OCI-LY3 (cell line): ENCODE measurements around the gene SYT1.

Experiments
- CTCF ChIP-seq: fragments of 200-600, 300-600 bp; sonication (generic); IDR thresholded peaks from 2 replicates; pipeline ENCODE4 v1.5.1; 2014; ENCODE audit warnings: antibody characterized with exemption, low read length, low read depth
- EZH2phosphoT487 ChIP-seq: fragments of 200-600 bp; shearing (Covaris generic); IDR thresholded peaks from 2 replicates; pipeline ENCODE4 v1.6.1; 2018; ENCODE audit warnings: antibody characterized with exemption, mixed run types, low read depth

GRCh38 chr12:79444089-79444488, 579.5 kb downstream of the SYT1 start:
- no peak for TF ChIP-seq EZH2phosphoT487
- TF ChIP-seq CTCF, result no peak
